ENCODE data around the gene NUP153. TPM values are rescaled to one million over a fixed set of nuclear protein-coding genes. Genes with fewer than 3 reads are reported as not detected.

Gene NUP153
- total and polyA plus RNA-seq, 2 donors from 2014 or later: 4.9 to 31.3 TPM

GRCh38 chr6:17622144-17622543 lies 84.6 kb downstream of the NUP153 start:
- H3K4me1 ChIP-seq (ENCODE audit: control insufficient read depth in 2 of 3, insufficient read depth in 2 of 3, low read depth in 1 of 3, low read length in 3 of 3): no peaks in the 10 kb centered on the region
- no peaks in the 10 kb centered on the region for H3K9me3 ChIP-seq (ENCODE audit: control insufficient read depth in 2 of 3, insufficient read depth in 1 of 3, low read length in 3 of 3)
- intact Hi-C loops (cut with DNase I): no loop called here
- peaks cover 8 to 26% (median 10%) of the 10 kb centered on the region in 3 donors for H3K36me3 ChIP-seq (ENCODE audit: control insufficient read depth in 2 of 3, insufficient read depth in 3 of 3, low read length in 3 of 3)
- no peak overlapping the region for H3K4me3 ChIP-seq (ENCODE audit: low read length in 3 of 3)
- DNase-seq (no peak), FAIRE-seq (no peak)
- TF ChIP-seq CTCF (IDR thresholded peaks at IDR 0.05; ENCODE audit: borderline replicate concordance, extremely low read depth, insufficient read depth): no peak
- H3K9ac ChIP-seq (ENCODE audit: low read length in 3 of 3): no peak overlapping the region
- no peaks in the 10 kb centered on the region for H3K27me3 ChIP-seq (ENCODE audit: control insufficient read depth, insufficient read depth, low read length)
- no peak overlapping the region for H3K27ac ChIP-seq (ENCODE audit: low read depth in 2 of 2, low read length in 2 of 2)

- Histone ChIP-seq H3K4me3 (ENCODE audit: low read length in 3 of 3) (no peak overlapping the region), H3K9ac (ENCODE audit: low read length in 3 of 3) (no peak overlapping the region), H3K27me3 (ENCODE audit: control insufficient read depth, insufficient read depth, low read length) (no peaks in the 10 kb centered on the region), H3K27ac (ENCODE audit: low read depth in 2 of 2, low read length in 2 of 2) (no peak overlapping the region), H3K9me3 (ENCODE audit: control insufficient read depth in 2 of 3, insufficient read depth in 1 of 3, low read length in 3 of 3) (no peaks in the 10 kb centered on the region), H3K4me1 (ENCODE audit: control insufficient read depth in 2 of 3, insufficient read depth in 2 of 3, low read depth in 1 of 3, low read length in 3 of 3) (no peaks in the 10 kb centered on the region), H3K36me3 (ENCODE audit: control insufficient read depth in 2 of 3, insufficient read depth in 3 of 3, low read length in 3 of 3) (peaks cover 3 to 24% (median 8%) of the 10 kb centered on the region in 3 donors)
- TF ChIP-seq CTCF (IDR thresholded peaks at IDR 0.05; ENCODE audit: borderline replicate concordance, extremely low read depth, insufficient read depth): no peak
- FAIRE-seq (no peak), DNase-seq (no peak)
- intact Hi-C loops (cut with DNase I): no loop called here
These were observed 85.7 kb downstream of the NUP153 start for GRCh38 chr6:17621003-17621402.

- intact Hi-C loops (cut with DNase I): no loop called here
- Histone ChIP-seq H3K27me3 (ENCODE audit: control insufficient read depth, insufficient read depth, low read length) (no peaks in the 10 kb centered on the region), H3K9me3 (ENCODE audit: control insufficient read depth in 2 of 3, insufficient read depth in 1 of 3, low read length in 3 of 3) (no peaks in the 10 kb centered on the region), H3K27ac (ENCODE audit: low read depth in 2 of 2, low read length in 2 of 2) (no peak overlapping the region), H3K36me3 (ENCODE audit: control insufficient read depth in 2 of 3, insufficient read depth in 3 of 3, low read length in 3 of 3) (peaks cover 0 to 4% (median 4%) of the 10 kb centered on the region in 3 donors), H3K9ac (ENCODE audit: low read length in 3 of 3) (no peak overlapping the region), H3K4me3 (ENCODE audit: low read length in 3 of 3) (no peak overlapping the region), H3K4me1 (ENCODE audit: control insufficient read depth in 2 of 3, insufficient read depth in 2 of 3, low read depth in 1 of 3, low read length in 3 of 3) (no peaks in the 10 kb centered on the region)
- DNase-seq (no peak), FAIRE-seq (no peak)
- no peak for TF ChIP-seq CTCF (IDR thresholded peaks at IDR 0.05; ENCODE audit: borderline replicate concordance, extremely low read depth, insufficient read depth)
These were observed 90.9 kb downstream of the NUP153 start for GRCh38 chr6:17615794-17616193.

GRCh38 chr6:17612048-17612447 lies 94.7 kb downstream of the NUP153 start:
- Histone ChIP-seq H3K4me3 (ENCODE audit: low read length in 3 of 3) (no peak overlapping the region), H3K4me1 (ENCODE audit: control insufficient read depth in 2 of 3, insufficient read depth in 2 of 3, low read depth in 1 of 3, low read length in 3 of 3) (no peaks in the 10 kb centered on the region), H3K9me3 (ENCODE audit: control insufficient read depth in 2 of 3, insufficient read depth in 1 of 3, low read length in 3 of 3) (no peaks in the 10 kb centered on the region), H3K9ac (ENCODE audit: low read length in 3 of 3) (no peak overlapping the region), H3K27ac (ENCODE audit: low read depth in 2 of 2, low read length in 2 of 2) (no peak overlapping the region), H3K36me3 (ENCODE audit: control insufficient read depth in 2 of 3, insufficient read depth in 3 of 3, low read length in 3 of 3) (peaks cover 0 to 10% (median 7%) of the 10 kb centered on the region in 3 donors), H3K27me3 (ENCODE audit: control insufficient read depth, insufficient read depth, low read length) (no peaks in the 10 kb centered on the region)
- FAIRE-seq (no peak), DNase-seq (no peak)
- TF ChIP-seq CTCF (IDR thresholded peaks at IDR 0.05; ENCODE audit: borderline replicate concordance, extremely low read depth, insufficient read depth): no peak
- intact Hi-C loops (cut with DNase I): no loop called here

Data from kidney (tissue), 14 donors.